PC-9 (cell line): ENCODE results near the gene SRGAP1. TPM values are rescaled to one million over a fixed set of nuclear protein-coding genes. Genes with fewer than 3 reads are reported as not detected.

ENCODE experiments used
- BruUV-seq: library from RNA; stranded (reverse); fragments of 400-500 nt; replicated peaks from 2 replicates; lab custom pipeline; 2021; lab: Mats Ljungman, UMichigan
- CTCF ChIA-PET: fragments of 300-600 bp; sonication (Branson Sonifier 250); formaldehyde crosslinking; loops from one replicate; lab custom pipeline; 2022; ENCODE audit warnings: antibody characterized with exemption; lab: Charles Lee
- POLR2A ChIA-PET: fragments of 300-600 bp; sonication (Branson Sonifier 250); formaldehyde crosslinking; loops from one replicate; lab custom pipeline; 2022; ENCODE audit warnings: antibody characterized with exemption; ENCODE audit not compliant: unreplicated experiment; lab: Charles Lee
- DNase-seq, 2 experiments: peaks; one replicate each; pipeline versions ENCODE4 v3.0.0 to v3.0.0-alpha.2; 2015 to 2022; ENCODE audit warnings: mixed read lengths in 1 of 2
- H2AFZ ChIP-seq: fragments of 200-600 bp; sonication (generic); 2 replicates; pipeline ENCODE4 v1.8.1; 2017; ENCODE audit warnings: antibody characterized with exemption
- H3F3A ChIP-seq: fragments of 200-600 bp; sonication (generic); 2 replicates; pipeline ENCODE4 v1.8.1; 2017; ENCODE audit warnings: antibody characterized with exemption, mild to moderate bottlenecking, low read depth; ENCODE audit not compliant: insufficient read depth
- H3K27ac ChIP-seq: fragments of 200-600 bp; sonication (generic); 2 replicates; pipeline ENCODE4 v1.6.1; 2016; ENCODE audit warnings: mixed run types
- H3K27me3 ChIP-seq: fragments of 200-600 bp; sonication (generic); 2 replicates; pipeline ENCODE4 v1.6.1; 2016; ENCODE audit warnings: low read depth, mixed run types; ENCODE audit not compliant: insufficient read depth
- H3K36me3 ChIP-seq: fragments of 200-600 bp; sonication (generic); 2 replicates; pipeline ENCODE4 v1.6.1; 2016; ENCODE audit warnings: low read depth, mixed run types
- H3K4me1 ChIP-seq: fragments of 200-600 bp; sonication (generic); replicated peaks from 2 replicates; pipeline ENCODE4 v1.6.1; 2016; ENCODE audit warnings: mixed run types; ENCODE audit not compliant: insufficient read depth
- H3K4me2 ChIP-seq: fragments of 200-600 bp; sonication (generic); 2 replicates; pipeline ENCODE4 v1.6.1; 2017; ENCODE audit warnings: mixed run types
- H3K4me3 ChIP-seq: fragments of 200-600 bp; sonication (generic); 2 replicates; pipeline ENCODE4 v1.6.1; 2016; ENCODE audit warnings: mixed run types
- H3K79me2 ChIP-seq: fragments of 200-600 bp; sonication (generic); 2 replicates; pipeline ENCODE4 v1.6.1; 2017; ENCODE audit warnings: low read depth, mixed run types
- H3K9me2 ChIP-seq: fragments of 200-600 bp; sonication (generic); 2 replicates; pipeline ENCODE4 v1.8.1; 2017; ENCODE audit warnings: mild to moderate bottlenecking; ENCODE audit not compliant: insufficient read depth
- H3K9me3 ChIP-seq: fragments of 200-600 bp; sonication (generic); 2 replicates; pipeline ENCODE4 v1.8.1; 2016; ENCODE audit warnings: low read depth; ENCODE audit not compliant: insufficient read depth
- H4K20me1 ChIP-seq: fragments of 200-600 bp; sonication (generic); 2 replicates; pipeline ENCODE4 v1.8.1; 2017; ENCODE audit not compliant: insufficient read depth
- CTCF ChIP-seq: fragments of 200-600 bp; sonication (generic); conservative IDR thresholded peaks from 2 replicates; pipeline ENCODE4 v1.6.1; 2017; ENCODE audit warnings: mixed run types, antibody characterized with exemption, mild to moderate bottlenecking, moderate library complexity
- EZH2 ChIP-seq: fragments of 200-600 bp; sonication (generic); IDR thresholded peaks from 2 replicates; pipeline ENCODE4 v1.8.0; 2017; ENCODE audit warnings: antibody characterized with exemption, low read depth
- intact Hi-C: fragments of 100-400 bp; cut with micrococcal nuclease; formaldehyde crosslinking; loops from one replicate; pipeline ENCODE4 v1.10.0; 2022; ENCODE audit not compliant: unreplicated experiment
- total RNA-seq: library from RNA; stranded (reverse); gene quantifications from 2 replicates; pipeline ENCODE4 v1.2.3, GENCODE V29; 2021

SRGAP1 gene
- total RNA-seq, 1 experiment from 2014 or later: 24.5 TPM

- POLR2A ChIA-PET: interaction anchor here (0.6 kb wide), 1 partner anchor 174 kb away, joined by 23 read pairs; no protein-coding TSS in a partner anchor
- Histone ChIP-seq H3K4me3 (no peak overlapping the region), H2AFZ (no peak overlapping the region), H3K4me2 (no peak overlapping the region), H3K79me2 (peaks cover 97% of the 10 kb centered on the region), H3F3A (peaks cover 34% of the 10 kb centered on the region), H3K27ac (no peak overlapping the region), H3K4me1 (peaks cover 42% of the 10 kb centered on the region), H3K36me3 (peaks cover 4% of the 10 kb centered on the region; the same call in 1 of the 2 replicates), H3K9me2 (no peaks in the 10 kb centered on the region), H3K27me3 (no peaks in the 10 kb centered on the region), H4K20me1 (no peaks in the 10 kb centered on the region), H3K9me3 (no peaks in the 10 kb centered on the region)
- TF ChIP-seq CTCF (no peak), EZH2 (no peak)
- BruUV-seq: no TSS peak
- intact Hi-C loops: loop anchor here (10.0 kb wide), 3 partner anchors 272 to 762 kb away; no protein-coding TSS in a partner anchor
- DNase-seq: no peak
- CTCF ChIA-PET: interaction anchor here (0.6 kb wide), 1 partner anchor 66 kb away, joined by 4 read pairs; no protein-coding TSS in a partner anchor
These were observed 68.2 kb downstream of the SRGAP1 start for GRCh38 chr12:63912651-63913050.

GRCh38 chr12:63913929-63914328 lies 69.4 kb downstream of the SRGAP1 start:
- ChIA-PET POLR2A (no interaction called here), CTCF (no interaction called here)
- no peaks in the 10 kb centered on the region for H3K9me3 ChIP-seq
- peaks cover 52% of the 10 kb centered on the region for H3K4me1 ChIP-seq
- peak overlapping the region; percentile 97 for H3K27ac ChIP-seq
- DNase-seq: no peak
- H3K4me2 ChIP-seq: no peak overlapping the region
- H3K27me3 ChIP-seq: no peaks in the 10 kb centered on the region
- intact Hi-C loops: loop anchor here (10.0 kb wide), 3 partner anchors 271 to 761 kb away; no protein-coding TSS in a partner anchor
- H2AFZ ChIP-seq: no peak overlapping the region
- no peaks in the 10 kb centered on the region for H3K9me2 ChIP-seq
- H4K20me1 ChIP-seq: no peaks in the 10 kb centered on the region
- H3K79me2 ChIP-seq: peaks cover 85% of the 10 kb centered on the region
- TF ChIP-seq EZH2 (no peak), CTCF (no peak)
- BruUV-seq: no TSS peak
- no peaks in the 10 kb centered on the region; the same call in 1 of the 2 replicates for H3K36me3 ChIP-seq
- H3F3A ChIP-seq: peaks cover 42% of the 10 kb centered on the region
- no peak overlapping the region for H3K4me3 ChIP-seq

GRCh38 chr12:63915105-63915800 lies 70.8 kb downstream of the SRGAP1 start:
- Histone ChIP-seq H3K27ac (peak overlapping the region; percentile 97), H3K36me3 (peaks cover 1% of the 10 kb centered on the region; the same call in 1 of the 2 replicates), H3K4me2 (peak overlapping the region; percentile 64), H3K79me2 (peaks cover 81% of the 10 kb centered on the region), H4K20me1 (no peaks in the 10 kb centered on the region), H3F3A (peaks cover 51% of the 10 kb centered on the region), H3K4me3 (peak overlapping the region; percentile 4; the same call in 1 of the 2 replicates), H3K4me1 (peaks cover 65% of the 10 kb centered on the region), H3K9me2 (no peaks in the 10 kb centered on the region), H2AFZ (no peak overlapping the region), H3K9me3 (no peaks in the 10 kb centered on the region), H3K27me3 (no peaks in the 10 kb centered on the region)
- POLR2A ChIA-PET: interaction anchor here (0.7 kb wide), 1 partner anchor 71 kb away, joined by 4 read pairs; the partner anchor contains the start of gene SRGAP1
- peak in 1 of 2 experiments; percentile 60 for DNase-seq
- intact Hi-C loops: loop anchor here (10.0 kb wide), 3 partner anchors 270 to 760 kb away; no protein-coding TSS in a partner anchor
- no TSS peak for BruUV-seq
- no peak for TF ChIP-seq CTCF
- TF ChIP-seq EZH2: no peak
- CTCF ChIA-PET: interaction anchor here (0.6 to 1.4 kb wide), 3 partner anchors 54 to 554 kb away, joined by 3 to 8 read pairs (median 4); partner anchors contain the start of gene SRGAP1
